CD4-positive, alpha-beta T cell (primary cell): ENCODE measurements around the gene ADSL. TPM values are rescaled to one million over a fixed set of nuclear protein-coding genes. Genes with fewer than 3 reads are reported as not detected.

Source experiments
- ATAC-seq: fragments of 200-7000 bp; cut with Tn5 transposase; one replicate; pipeline ENCODE4 v1.10.0; 2022; ENCODE audit warnings: mild to moderate bottlenecking; ENCODE audit not compliant: poor library complexity
- CTCF ChIA-PET: fragments of 350-600 bp; sonication (Branson Sonifier 250); formaldehyde crosslinking; loops from one replicate; lab custom pipeline; 2021; ENCODE audit warnings: antibody characterized with exemption, inconsistent platforms; lab: Charles Lee
- POLR2A ChIA-PET: fragments of 350-600 bp; sonication (Branson Sonifier 250); formaldehyde crosslinking; loops from one replicate; lab custom pipeline; 2021; ENCODE audit warnings: antibody characterized with exemption, inconsistent platforms; lab: Charles Lee
- DNase-seq, 14 experiments: peaks; one replicate each; pipeline ENCODE4 v3.0.0-alpha.2; 2013 to 2020; ENCODE audit warnings: mixed read lengths in 2 of 14
- H3K27ac ChIP-seq, 2 donors: one replicate each; pipeline versions ENCODE4 v1.5.1 to v1.7.0; 2013; ENCODE audit warnings: low read length in 2 of 2, low read depth in 1 of 2, mild to moderate bottlenecking in 1 of 2
- H3K27me3 ChIP-seq, 2 experiments: 1 replicate in 1 of 2; 2 replicates in 1 of 2; pipeline versions ENCODE4 v1.6.1 to v1.7.0; 2013; ENCODE audit warnings: low read length in 2 of 2, control low read depth in 1 of 2, mild to moderate bottlenecking in 1 of 2, moderate library complexity in 1 of 2; ENCODE audit not compliant: insufficient read depth in 2 of 2, control insufficient read depth in 1 of 2
- H3K36me3 ChIP-seq: one replicate; pipeline ENCODE4 v1.6.1; 2013; ENCODE audit warnings: low read length, control low read depth; ENCODE audit not compliant: insufficient read depth
- H3K4me1 ChIP-seq: one replicate; pipeline ENCODE4 v1.6.1; 2013; ENCODE audit warnings: low read length, control low read depth; ENCODE audit not compliant: insufficient read depth
- H3K4me3 ChIP-seq: one replicate; pipeline ENCODE4 v1.5.1; 2013; ENCODE audit warnings: mild to moderate bottlenecking, low read length, moderate library complexity
- H3K9me3 ChIP-seq, 2 experiments: 1 replicate in 1 of 2; 2 replicates in 1 of 2; pipeline versions ENCODE4 v1.6.1 to v1.7.0; 2013; ENCODE audit warnings: low read length in 2 of 2, mild to moderate bottlenecking in 2 of 2, control low read depth in 1 of 2, moderate library complexity in 1 of 2; ENCODE audit not compliant: control insufficient read depth in 1 of 2, insufficient read depth in 1 of 2
- H3K27ac Mint-ChIP-seq: one replicate; pipeline ENCODE4 v1.8.0; 2020; ENCODE audit warnings: mixed read lengths
- H3K27me3 Mint-ChIP-seq: one replicate; pipeline ENCODE4 v1.8.0; 2021; ENCODE audit warnings: mixed read lengths
- H3K36me3 Mint-ChIP-seq: one replicate; pipeline ENCODE4 v1.8.0; 2021; ENCODE audit warnings: low read depth, mixed read lengths
- H3K4me1 Mint-ChIP-seq: one replicate; pipeline ENCODE4 v1.8.0; 2021; ENCODE audit warnings: low read depth, mixed read lengths
- H3K4me3 Mint-ChIP-seq: one replicate; pipeline ENCODE4 v1.8.0; 2020; ENCODE audit warnings: mild to moderate bottlenecking, mixed read lengths
- H3K9me3 Mint-ChIP-seq: one replicate; pipeline ENCODE4 v1.8.0; 2020; ENCODE audit warnings: mixed read lengths
- CTCF ChIP-seq: fragments of 200-600 bp; IDR thresholded peaks from one replicate; pipeline ENCODE4 v1.8.0; 2022; ENCODE audit warnings: antibody characterized with exemption, mild to moderate bottlenecking
- intact Hi-C, 2 experiments: fragments of 100-400 bp; cut with DNase I in 1 of 2; cut with micrococcal nuclease in 1 of 2; formaldehyde crosslinking; loops; one replicate each; pipeline versions ENCODE4 v1.15.1 to v1.9.0; 2023 to 2025; cut with DNase I, micrococcal nuclease
- total RNA-seq, 174 experiments: library from RNA in 2 of 174; stranded (reverse) in 2 of 174; gene quantifications; one replicate each; pipeline ENCODE4 v1.2.3 and lab custom pipeline; 2021 to 2026

Gene ADSL
- total RNA-seq, 2 experiments from 2014 or later: 62.9 to 75.3 TPM

GRCh38 chr22:40420341-40421081 lies 74.2 kb downstream of the ADSL start:
- no peak for TF ChIP-seq CTCF
- H3K27ac ChIP-seq: peak overlapping the region in 1 of 2 donors; percentile 22
- intact Hi-C loops: no loop called here
- Mint-ChIP-seq H3K9me3 (no peaks in the 10 kb centered on the region), H3K4me1 (peaks cover 23% of the 10 kb centered on the region), H3K27me3 (no peaks in the 10 kb centered on the region), H3K27ac (no peak overlapping the region), H3K36me3 (peaks cover 80% of the 10 kb centered on the region), H3K4me3 (no peak overlapping the region)
- no peaks in the 10 kb centered on the region for H3K9me3 ChIP-seq
- H3K4me1 ChIP-seq: peaks cover 28% of the 10 kb centered on the region
- ATAC-seq: no peak
- DNase-seq: no peak
- peaks cover 97% of the 10 kb centered on the region for H3K36me3 ChIP-seq
- no peak overlapping the region for H3K4me3 ChIP-seq
- ChIA-PET POLR2A (interaction anchor here (1.0 to 1.1 kb wide), 2 partner anchors 113 to 189 kb away, joined by 3 to 4 read pairs; no protein-coding TSS in a partner anchor), CTCF (no interaction called here)
- no peaks in the 10 kb centered on the region for H3K27me3 ChIP-seq

GRCh38 chr22:40421082-40421350 lies 74.7 kb downstream of the ADSL start:
- DNase-seq (no peak), ATAC-seq (no peak)
- Histone ChIP-seq H3K27ac (no peak overlapping the region), H3K4me3 (no peak overlapping the region), H3K36me3 (peaks cover 99% of the 10 kb centered on the region), H3K27me3 (no peaks in the 10 kb centered on the region), H3K9me3 (no peaks in the 10 kb centered on the region), H3K4me1 (peaks cover 23% of the 10 kb centered on the region)
- H3K9me3 Mint-ChIP-seq: no peaks in the 10 kb centered on the region
- intact Hi-C loops: no loop called here
- TF ChIP-seq CTCF: no peak
- H3K27me3 Mint-ChIP-seq: no peaks in the 10 kb centered on the region
- peak overlapping the region; percentile 80 for H3K27ac Mint-ChIP-seq
- peaks cover 18% of the 10 kb centered on the region for H3K4me1 Mint-ChIP-seq
- no peak overlapping the region for H3K4me3 Mint-ChIP-seq
- ChIA-PET CTCF (no interaction called here), POLR2A (no interaction called here)
- H3K36me3 Mint-ChIP-seq: peaks cover 80% of the 10 kb centered on the region

- Mint-ChIP-seq H3K4me1 (peaks cover 17% of the 10 kb centered on the region), H3K4me3 (no peak overlapping the region), H3K36me3 (peaks cover 80% of the 10 kb centered on the region), H3K9me3 (no peaks in the 10 kb centered on the region), H3K27ac (peak overlapping the region; percentile 80), H3K27me3 (no peaks in the 10 kb centered on the region)
- Histone ChIP-seq H3K36me3 (peaks cover 99% of the 10 kb centered on the region), H3K4me3 (no peak overlapping the region), H3K27me3 (no peaks in the 10 kb centered on the region), H3K9me3 (no peaks in the 10 kb centered on the region), H3K27ac (no peak overlapping the region), H3K4me1 (peaks cover 14% of the 10 kb centered on the region)
- CTCF ChIA-PET: no interaction called here
- no peak for TF ChIP-seq CTCF
- POLR2A ChIA-PET: no interaction called here
- intact Hi-C loops: no loop called here
- ATAC-seq: no peak
- no peak for DNase-seq
Observed at GRCh38 chr22:40421941-40422340, 75.6 kb downstream of the ADSL start.
